Ureter (tissue), 1 donor: ENCODE measurements around the gene COG6. TPM values are rescaled to one million over a fixed set of nuclear protein-coding genes. Genes with fewer than 3 reads are reported as not detected.

ENCODE experiments used
- DNase-seq: peaks from one replicate; pipeline ENCODE4 v3.0.0-alpha.2; 2020; ENCODE audit warnings: low spot score
- total RNA-seq: library from RNA; stranded (reverse); gene quantifications from one replicate; pipeline ENCODE4 v1.2.4, GENCODE V29; 2023
- donor health status: DM: yes; HTN: yes; CAD: no.

The COG6 gene
- total RNA-seq, 1 donor from 2014 or later = 30.4 TPM

- DNase-seq = no peak
These were observed 20.9 kb downstream of the COG6 start for GRCh38 chr13:39676315-39676876.

GRCh38 chr13:39682310-39682709, 26.8 kb downstream of the COG6 start:
- no peak for DNase-seq

GRCh38 chr13:39682788-39683187, 27.3 kb downstream of the COG6 start:
- DNase-seq = no peak

- DNase-seq = no peak
These were observed 29.2 kb downstream of the COG6 start for GRCh38 chr13:39684531-39685137.

- no peak for DNase-seq
These were observed 30.2 kb downstream of the COG6 start for GRCh38 chr13:39685652-39686051.

- DNase-seq = no peak
These were observed 32.8 kb downstream of the COG6 start for GRCh38 chr13:39688278-39688677.

- no peak for DNase-seq
These were observed 33.4 kb downstream of the COG6 start for GRCh38 chr13:39688699-39689405.

- DNase-seq = no peak
These were observed 37.4 kb downstream of the COG6 start for GRCh38 chr13:39692660-39693438.

GRCh38 chr13:39699274-39699673, 43.8 kb downstream of the COG6 start:
- no peak for DNase-seq

- DNase-seq = no peak
These were observed 57.2 kb downstream of the COG6 start for GRCh38 chr13:39712626-39713025.

- DNase-seq = no peak
These were observed 73.7 kb downstream of the COG6 start for GRCh38 chr13:39729156-39729555.

GRCh38 chr13:39734952-39735351, 79.5 kb downstream of the COG6 start:
- DNase-seq = no peak

GRCh38 chr13:39737047-39737446, 81.6 kb downstream of the COG6 start:
- DNase-seq = no peak

- DNase-seq = no peak
These were observed 85.3 kb downstream of the COG6 start for GRCh38 chr13:39740761-39741160.

GRCh38 chr13:39748961-39749360, 93.5 kb downstream of the COG6 start:
- no peak for DNase-seq

- no peak for DNase-seq
These were observed 94.1 kb downstream of the COG6 start for GRCh38 chr13:39749528-39749927.

GRCh38 chr13:39751805-39752204, 96.3 kb downstream of the COG6 start:
- no peak for DNase-seq

GRCh38 chr13:39760521-39760920, 105.1 kb downstream of the COG6 start:
- no peak for DNase-seq

GRCh38 chr13:39765801-39766463, 110.5 kb downstream of the COG6 start:
- no peak for DNase-seq

GRCh38 chr13:39766464-39767158, 111.1 kb downstream of the COG6 start:
- DNase-seq = no peak

GRCh38 chr13:39767791-39768517, 112.5 kb downstream of the COG6 start:
- DNase-seq = no peak
